Hematopoietic multipotent progenitor cell treated with erythropoietin and hydrocortisone succinate and interleukin-3 and kit ligand, for 4 days (in vitro differentiated cells): ENCODE results near the gene ST3GAL6.

Source experiments
- DNase-seq: peaks from one replicate; pipeline ENCODE4 v3.0.0-alpha.2; 2015

ST3GAL6 gene

GRCh38 chr3:98778383-98778782 is 15.2 kb downstream of the ST3GAL6 start:
- peak; percentile 56 for DNase-seq

GRCh38 chr3:98778852-98779413 is 15.8 kb downstream of the ST3GAL6 start:
- DNase-seq: peak; percentile 55

DNA sequence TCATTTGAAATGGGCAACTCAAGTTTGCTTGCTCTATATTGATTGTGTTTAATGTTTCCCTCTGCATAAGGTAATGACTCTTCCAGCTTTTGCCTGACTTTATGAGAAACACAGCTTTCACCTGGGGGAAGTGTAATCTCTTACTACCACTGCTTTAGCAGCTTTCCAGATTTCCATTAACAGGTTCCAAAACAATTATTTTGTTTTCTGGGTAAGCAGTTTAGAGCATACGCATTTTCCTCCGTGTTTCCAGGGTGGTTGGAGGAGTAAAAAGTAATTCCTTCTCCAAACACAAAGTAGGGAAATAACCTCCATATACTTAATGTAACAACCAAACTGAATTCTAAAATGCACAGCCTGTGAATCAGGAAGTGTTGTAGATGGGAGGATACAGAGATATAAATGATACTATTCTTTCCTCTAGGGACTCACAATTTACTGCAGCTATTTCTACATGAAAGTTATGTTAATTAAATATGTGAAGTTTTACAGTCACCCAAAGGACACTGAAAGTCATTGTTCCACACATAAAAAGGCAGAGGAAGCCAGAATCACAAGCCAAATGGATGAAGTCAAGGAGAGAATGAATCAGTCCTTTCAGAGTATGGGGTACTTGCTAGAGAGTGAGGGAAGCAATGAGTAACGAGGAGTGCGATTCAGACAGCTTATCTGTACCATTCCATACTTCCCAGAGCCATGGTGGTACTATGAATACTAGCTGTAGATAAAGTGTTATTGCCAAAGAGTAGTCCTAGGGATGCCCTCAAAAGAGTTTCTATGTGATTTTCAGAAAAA is 16.6 kb downstream of the ST3GAL6 start:
- DNase-seq: no peak

DNA sequence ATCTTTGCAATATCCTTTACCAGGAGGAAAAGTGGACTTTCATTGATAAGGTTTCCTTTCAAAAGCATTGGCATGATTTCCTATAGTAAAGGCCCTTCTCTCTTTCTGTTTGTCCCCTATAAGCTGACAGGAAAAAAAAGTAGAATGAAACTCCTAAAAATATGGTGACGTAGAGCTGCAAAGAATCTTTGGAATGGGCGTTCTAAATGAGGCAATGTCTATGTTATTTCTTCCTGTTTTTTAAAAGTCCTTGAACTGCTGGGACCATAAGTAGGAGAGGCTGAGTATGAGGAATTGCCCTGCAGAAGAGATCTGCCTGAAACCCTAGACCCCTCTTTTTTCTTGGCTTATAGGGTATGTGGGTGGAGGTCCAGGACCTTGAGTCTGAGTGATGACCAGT is 17.2 kb downstream of the ST3GAL6 start:
- no peak for DNase-seq

GRCh38 chr3:98782824-98783500 is 19.8 kb downstream of the ST3GAL6 start:
- no peak for DNase-seq

DNA sequence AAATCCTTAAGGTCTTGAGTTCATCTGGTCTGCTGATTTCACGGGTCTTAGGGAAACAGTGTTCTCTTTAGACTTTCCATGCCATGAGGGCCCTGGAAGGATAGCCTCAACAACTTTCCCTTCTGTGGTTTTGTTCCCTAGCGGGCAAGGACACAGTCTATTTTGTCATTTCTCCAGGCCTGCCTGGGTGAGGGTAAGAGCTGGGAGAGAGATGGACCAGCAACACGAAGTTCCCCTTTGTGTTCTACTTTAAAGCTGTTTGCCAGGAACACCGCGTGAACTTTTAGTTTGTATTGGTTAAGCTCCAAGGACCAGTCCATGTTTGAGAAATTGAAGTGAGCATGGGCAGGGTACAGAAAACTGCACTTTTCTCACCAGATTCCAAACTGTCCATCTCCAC is 20.9 kb downstream of the ST3GAL6 start:
- no peak for DNase-seq

- peak; percentile 64 for DNase-seq
Observed at GRCh38 chr3:98784666-98785600, 21.8 kb downstream of the ST3GAL6 start.

- DNase-seq: peak; percentile 80
Observed at GRCh38 chr3:98786364-98787006, 23.3 kb downstream of the ST3GAL6 start.

GRCh38 chr3:98787181-98787580 is 24.0 kb downstream of the ST3GAL6 start:
- DNase-seq: no peak

DNA sequence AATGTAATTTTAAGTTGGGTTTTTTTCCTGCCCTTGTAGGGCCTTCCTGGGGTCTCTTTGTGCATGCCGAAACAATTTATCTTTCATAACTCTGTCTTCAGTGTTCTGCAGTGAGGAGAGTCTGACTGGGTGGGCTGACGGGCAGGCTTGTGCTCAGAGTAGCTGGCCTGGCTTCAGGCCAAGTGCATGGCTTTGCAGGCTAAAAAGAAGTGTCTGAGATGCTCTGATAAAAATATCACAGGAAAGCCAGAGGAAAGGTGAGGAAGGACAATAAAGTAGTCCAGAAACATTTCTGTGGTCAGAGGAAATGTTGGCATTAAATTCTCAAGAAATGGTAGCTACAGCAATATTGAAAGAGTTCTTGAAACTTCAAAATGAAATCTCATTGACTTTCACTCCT is 25.5 kb downstream of the ST3GAL6 start:
- DNase-seq: peak; percentile 67

- DNase-seq: no peak
Observed at GRCh38 chr3:98791341-98792325, 28.5 kb downstream of the ST3GAL6 start.

DNA sequence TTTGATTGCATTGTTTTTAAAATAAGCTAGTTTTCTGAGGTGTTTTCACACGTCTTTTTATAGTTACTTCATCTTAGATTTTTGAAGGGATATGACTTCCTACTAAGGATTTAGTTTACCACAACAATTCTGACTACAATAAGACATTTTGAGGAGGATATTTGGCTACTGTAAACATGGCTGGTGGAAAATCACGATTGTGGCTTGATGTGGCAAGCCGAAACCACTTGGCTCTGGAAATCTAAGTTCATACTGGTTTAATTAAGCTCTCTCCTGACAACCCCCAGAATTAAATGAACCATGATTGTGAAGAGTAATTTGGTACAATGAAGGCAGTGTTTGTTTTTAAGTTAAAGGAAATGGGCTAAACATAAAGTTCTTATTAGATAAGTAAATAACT is 30.8 kb downstream of the ST3GAL6 start:
- DNase-seq: no peak

DNA sequence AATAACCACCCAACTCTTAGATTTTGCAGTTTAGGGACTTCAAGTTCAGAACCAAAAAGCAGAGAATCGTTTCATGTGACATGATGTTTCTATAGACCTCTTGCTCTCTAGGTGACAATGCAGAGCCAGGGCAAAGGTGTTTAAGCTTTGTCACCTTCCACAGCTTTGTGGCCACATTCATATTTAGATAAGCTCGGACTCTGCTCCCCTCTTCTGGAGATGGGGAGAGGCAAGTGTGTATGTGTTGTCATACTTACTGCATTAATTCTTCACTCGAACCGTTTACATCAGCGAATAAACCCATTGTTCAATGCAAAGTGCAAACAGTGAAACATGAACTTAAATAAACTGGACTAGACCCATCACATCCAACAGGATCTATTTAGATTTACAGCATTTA is 33.2 kb downstream of the ST3GAL6 start:
- DNase-seq: no peak

GRCh38 chr3:98797905-98798304 is 34.8 kb downstream of the ST3GAL6 start:
- no peak for DNase-seq

GRCh38 chr3:98798820-98799219 is 35.7 kb downstream of the ST3GAL6 start:
- no peak for DNase-seq

- no peak for DNase-seq
Observed at GRCh38 chr3:98799479-98799878, 36.3 kb downstream of the ST3GAL6 start.

GRCh38 chr3:98800401-98800800 is 37.3 kb downstream of the ST3GAL6 start:
- DNase-seq: no peak

GRCh38 chr3:98801043-98801747 is 38.1 kb downstream of the ST3GAL6 start:
- DNase-seq: no peak

- DNase-seq: no peak
Observed at GRCh38 chr3:98805571-98805970, 42.4 kb downstream of the ST3GAL6 start.

- no peak for DNase-seq
Observed at GRCh38 chr3:98806521-98806920, 43.4 kb downstream of the ST3GAL6 start.

GRCh38 chr3:98807011-98807410 is 43.9 kb downstream of the ST3GAL6 start:
- no peak for DNase-seq
